ENCODE data around the gene TES.

TES gene

DNA sequence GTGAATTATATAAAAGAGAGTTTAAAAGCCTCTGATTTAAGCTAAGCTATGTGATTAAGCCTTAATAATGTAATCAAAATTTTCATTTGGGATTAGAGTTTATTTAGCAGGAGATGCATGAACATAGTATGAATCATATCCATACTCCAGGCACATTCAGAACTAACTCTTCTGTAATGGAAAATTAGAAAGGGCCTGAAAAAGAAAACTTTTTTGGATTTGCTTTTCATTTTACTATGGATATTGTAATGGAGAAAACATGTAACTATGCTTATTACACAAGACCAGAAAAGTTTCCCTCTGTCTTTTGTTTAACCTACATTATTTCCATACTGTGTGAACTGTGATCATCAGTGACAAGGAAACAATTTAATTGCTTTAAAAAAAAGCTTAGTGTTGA is 22.0 kb downstream of the TES start:
- Histone ChIP-seq H3K36me3 (ENCODE audit: insufficient read depth, low read length) (no peaks in the 10 kb centered on the region), H3K4me3 (ENCODE audit: low read length) (no peak overlapping the region), H3K27me3 (ENCODE audit: insufficient read depth, low read length) (no peaks in the 10 kb centered on the region), H3K4me1 (ENCODE audit: insufficient read depth, low read length) (peaks cover 23% of the 10 kb centered on the region), H3K9ac (ENCODE audit: low read depth, low read length) (no peak overlapping the region), H3K27ac (ENCODE audit: low read depth, low read length) (no peak overlapping the region), H3K9me3 (ENCODE audit: insufficient read depth, low read depth, low read length) (no peaks in the 10 kb centered on the region)

GRCh38 chr7:116232920-116233319 is 22.6 kb downstream of the TES start:
- Histone ChIP-seq H3K4me1 (ENCODE audit: insufficient read depth, low read length) (peaks cover 23% of the 10 kb centered on the region), H3K27ac (ENCODE audit: low read depth, low read length) (no peak overlapping the region), H3K4me3 (ENCODE audit: low read length) (no peak overlapping the region), H3K9ac (ENCODE audit: low read depth, low read length) (no peak overlapping the region), H3K9me3 (ENCODE audit: insufficient read depth, low read depth, low read length) (no peaks in the 10 kb centered on the region), H3K36me3 (ENCODE audit: insufficient read depth, low read length) (no peaks in the 10 kb centered on the region; the same call in 1 of the 2 replicates), H3K27me3 (ENCODE audit: insufficient read depth, low read length) (no peaks in the 10 kb centered on the region)
- 100% methylated on average over 1 of the region's 1 CpG for WGBS

DNA sequence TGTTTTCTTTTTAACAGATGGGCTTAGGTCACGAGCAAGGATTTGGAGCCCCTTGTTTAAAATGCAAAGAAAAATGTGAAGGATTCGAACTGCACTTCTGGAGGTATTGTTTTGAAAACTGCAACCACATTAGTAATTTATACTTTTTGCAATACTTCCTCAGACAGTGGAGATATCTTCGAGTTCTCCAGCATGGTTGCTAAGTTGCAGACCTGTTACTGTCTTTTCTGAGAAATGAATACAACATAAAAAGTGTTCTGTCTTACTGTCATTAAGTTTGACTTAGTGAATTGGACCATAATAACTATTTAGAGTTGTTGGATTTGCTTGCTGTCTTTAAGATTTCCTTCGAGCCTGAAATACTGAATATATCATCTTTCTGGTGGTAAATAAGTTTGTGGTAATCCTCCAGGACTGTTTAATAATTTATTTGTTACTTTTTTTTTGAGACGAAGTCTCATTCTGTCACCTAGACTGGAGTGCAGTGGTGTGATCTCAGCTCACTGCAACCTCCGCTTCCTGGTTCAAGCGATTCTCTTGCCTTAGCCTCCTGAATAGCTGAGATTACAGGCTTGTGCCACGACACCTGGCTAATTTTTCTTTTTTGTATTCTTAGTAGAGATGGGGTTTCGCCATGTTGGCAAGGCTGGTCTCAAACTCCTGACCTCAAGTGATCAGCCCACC is 24.3 kb downstream of the TES start:
- Histone ChIP-seq H3K27ac (ENCODE audit: low read depth, low read length) (no peak overlapping the region), H3K27me3 (ENCODE audit: insufficient read depth, low read length) (no peaks in the 10 kb centered on the region), H3K4me3 (ENCODE audit: low read length) (no peak overlapping the region), H3K9me3 (ENCODE audit: insufficient read depth, low read depth, low read length) (no peaks in the 10 kb centered on the region), H3K9ac (ENCODE audit: low read depth, low read length) (no peak overlapping the region), H3K36me3 (ENCODE audit: insufficient read depth, low read length) (no peaks in the 10 kb centered on the region; the same call in 1 of the 2 replicates), H3K4me1 (ENCODE audit: insufficient read depth, low read length) (peaks cover 23% of the 10 kb centered on the region)
- WGBS = 90% methylated on average over 8 of the region's 9 CpGs

DNA sequence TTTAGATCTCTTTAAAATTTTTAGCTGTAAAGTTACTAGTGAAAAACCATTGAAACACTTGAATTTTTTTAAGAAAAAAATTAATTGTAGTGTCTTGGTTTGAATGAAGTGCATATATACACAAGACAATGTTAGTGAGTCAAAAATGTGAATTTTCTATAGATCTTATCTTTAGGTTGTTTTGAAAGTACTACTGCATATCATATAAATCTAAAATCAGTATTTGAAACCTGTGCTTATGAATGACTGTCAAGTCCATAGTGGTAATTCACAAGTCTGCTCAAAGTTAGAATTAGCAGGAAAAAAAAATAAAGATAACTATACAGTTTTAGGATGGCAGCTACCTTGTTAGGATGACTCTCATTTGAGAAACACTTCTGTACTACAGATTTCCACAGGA is 25.0 kb downstream of the TES start:
- Histone ChIP-seq H3K36me3 (ENCODE audit: insufficient read depth, low read length) (no peaks in the 10 kb centered on the region; the same call in 1 of the 2 replicates), H3K27ac (ENCODE audit: low read depth, low read length) (no peak overlapping the region), H3K9me3 (ENCODE audit: insufficient read depth, low read depth, low read length) (no peaks in the 10 kb centered on the region), H3K4me3 (ENCODE audit: low read length) (no peak overlapping the region), H3K4me1 (ENCODE audit: insufficient read depth, low read length) (peaks cover 18% of the 10 kb centered on the region), H3K27me3 (ENCODE audit: insufficient read depth, low read length) (no peaks in the 10 kb centered on the region), H3K9ac (ENCODE audit: low read depth, low read length) (no peak overlapping the region)

DNA sequence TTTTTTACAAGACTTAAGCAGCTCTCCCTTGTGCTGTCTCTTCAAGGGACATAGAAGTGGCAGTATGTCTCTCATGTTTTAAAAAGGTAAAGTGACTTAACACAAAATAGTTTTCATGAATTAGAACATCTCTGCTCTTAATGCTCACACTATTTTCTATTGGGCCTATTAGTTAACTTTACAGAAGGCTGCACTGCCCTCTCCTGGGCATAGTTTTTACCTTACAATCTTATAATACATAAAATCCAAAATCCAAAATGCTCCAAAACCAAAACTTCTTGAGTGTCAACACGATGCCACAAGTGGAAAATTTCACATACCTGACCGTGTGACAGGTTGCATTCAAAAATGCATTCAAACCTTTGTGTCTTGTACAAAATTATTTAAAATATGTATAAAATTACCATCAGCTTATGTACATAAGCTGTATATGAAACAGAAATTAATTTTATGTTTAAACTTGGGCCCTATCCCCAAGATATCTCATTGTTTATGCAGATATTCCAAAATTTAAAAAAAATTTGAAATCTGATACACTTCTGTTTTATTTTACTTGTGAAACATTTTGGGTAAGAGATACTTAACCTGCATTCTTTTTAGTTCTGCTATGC is 25.8 kb downstream of the TES start:
- 71% methylated on average over 2 of the region's 2 CpGs for WGBS
- Histone ChIP-seq H3K27me3 (ENCODE audit: insufficient read depth, low read length) (no peaks in the 10 kb centered on the region), H3K27ac (ENCODE audit: low read depth, low read length) (no peak overlapping the region), H3K36me3 (ENCODE audit: insufficient read depth, low read length) (no peaks in the 10 kb centered on the region; the same call in 1 of the 2 replicates), H3K9me3 (ENCODE audit: insufficient read depth, low read depth, low read length) (no peaks in the 10 kb centered on the region), H3K9ac (ENCODE audit: low read depth, low read length) (no peak overlapping the region), H3K4me1 (ENCODE audit: insufficient read depth, low read length) (peaks cover 10% of the 10 kb centered on the region), H3K4me3 (ENCODE audit: low read length) (no peak overlapping the region)

DNA sequence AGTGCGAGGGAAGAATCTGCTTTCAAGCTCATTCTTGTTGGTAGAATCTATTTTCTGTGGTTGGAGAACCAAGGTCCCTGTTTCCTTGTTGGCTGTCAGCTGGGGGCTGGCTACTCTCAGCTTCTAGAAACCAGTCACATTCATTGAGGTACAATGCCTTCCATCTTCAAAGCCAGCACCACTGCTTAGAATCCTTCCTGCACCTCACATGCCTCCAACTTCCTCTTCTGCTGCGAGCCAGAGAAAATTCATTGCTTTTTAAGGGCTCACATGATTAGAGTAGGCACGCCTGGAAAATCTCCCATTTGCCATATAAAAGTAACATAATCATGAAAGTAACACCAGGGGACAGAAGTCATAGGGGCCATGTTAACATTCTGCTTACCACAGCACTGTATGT is 28.7 kb downstream of the TES start:
- no peak overlapping the region for H3K4me3 ChIP-seq (ENCODE audit: low read length)
- no peaks in the 10 kb centered on the region for H3K9me3 ChIP-seq (ENCODE audit: insufficient read depth, low read depth, low read length)
- H3K36me3 ChIP-seq (ENCODE audit: insufficient read depth, low read length) = peaks cover 9% of the 10 kb centered on the region; the same call in 1 of the 2 replicates
- no peak overlapping the region for H3K27ac ChIP-seq (ENCODE audit: low read depth, low read length)
- H3K9ac ChIP-seq (ENCODE audit: low read depth, low read length) = no peak overlapping the region
- WGBS = 92% methylated on average over 3 of the region's 3 CpGs
- no peaks in the 10 kb centered on the region for H3K27me3 ChIP-seq (ENCODE audit: insufficient read depth, low read length)
- H3K4me1 ChIP-seq (ENCODE audit: insufficient read depth, low read length) = no peaks in the 10 kb centered on the region

DNA sequence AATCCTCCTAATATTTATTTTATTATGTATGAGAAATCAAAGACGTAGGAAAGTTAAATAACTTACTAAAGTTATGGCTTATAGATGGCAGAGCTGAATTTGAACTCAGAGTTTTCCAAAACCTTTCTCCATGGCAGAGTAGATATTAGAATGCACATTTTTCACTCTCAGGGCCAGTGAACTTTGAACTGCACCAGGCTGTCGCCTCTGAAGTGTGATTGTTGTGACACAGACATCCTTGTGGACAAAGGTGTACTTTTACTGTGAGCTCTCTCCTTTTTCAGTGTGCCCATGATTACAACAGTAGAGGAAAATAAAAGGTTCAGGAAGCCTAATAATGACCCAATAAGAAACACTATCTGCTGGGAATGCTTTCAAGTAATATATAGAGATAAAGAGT is 29.1 kb downstream of the TES start:
- WGBS = 100% methylated on average over 1 of the region's 2 CpGs
- no peak overlapping the region for H3K4me3 ChIP-seq (ENCODE audit: low read length)
- H3K36me3 ChIP-seq (ENCODE audit: insufficient read depth, low read length) = peaks cover 11% of the 10 kb centered on the region; the same call in 1 of the 2 replicates
- no peak overlapping the region for H3K27ac ChIP-seq (ENCODE audit: low read depth, low read length)
- no peaks in the 10 kb centered on the region for H3K27me3 ChIP-seq (ENCODE audit: insufficient read depth, low read length)
- no peak overlapping the region for H3K9ac ChIP-seq (ENCODE audit: low read depth, low read length)
- no peaks in the 10 kb centered on the region for H3K4me1 ChIP-seq (ENCODE audit: insufficient read depth, low read length)
- peaks cover 2% of the 10 kb centered on the region for H3K9me3 ChIP-seq (ENCODE audit: insufficient read depth, low read depth, low read length)

GRCh38 chr7:116240024-116240668 is 29.8 kb downstream of the TES start:
- Histone ChIP-seq H3K9me3 (ENCODE audit: insufficient read depth, low read depth, low read length) (peaks cover 8% of the 10 kb centered on the region), H3K4me1 (ENCODE audit: insufficient read depth, low read length) (no peaks in the 10 kb centered on the region), H3K27me3 (ENCODE audit: insufficient read depth, low read length) (no peaks in the 10 kb centered on the region), H3K36me3 (ENCODE audit: insufficient read depth, low read length) (peaks cover 16% of the 10 kb centered on the region; the same call in 1 of the 2 replicates), H3K27ac (ENCODE audit: low read depth, low read length) (no peak overlapping the region), H3K9ac (ENCODE audit: low read depth, low read length) (no peak overlapping the region), H3K4me3 (ENCODE audit: low read length) (no peak overlapping the region)
- WGBS = 84% methylated on average over 1 of the region's 4 CpGs

DNA sequence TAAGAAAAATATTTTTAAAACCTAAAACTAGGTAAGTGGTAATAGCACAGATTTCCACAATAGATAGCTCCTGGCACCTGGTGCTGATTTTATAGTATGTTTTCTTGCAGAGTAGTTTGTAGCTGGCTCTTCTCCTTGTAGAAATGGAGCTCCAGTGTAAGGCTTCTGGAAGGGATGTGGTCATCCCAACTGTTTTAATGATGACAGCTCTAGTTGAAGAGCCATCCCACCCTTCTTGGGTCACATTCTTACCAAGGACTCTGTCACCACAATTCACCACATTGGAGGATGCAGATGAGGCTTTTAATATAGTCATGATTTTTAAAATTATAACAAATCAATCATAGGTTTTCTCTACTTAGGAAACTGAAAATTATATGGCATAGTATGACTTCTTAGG is 31.0 kb downstream of the TES start:
- peaks cover 20% of the 10 kb centered on the region; the same call in 1 of the 2 replicates for H3K36me3 ChIP-seq (ENCODE audit: insufficient read depth, low read length)
- peaks cover 8% of the 10 kb centered on the region for H3K9me3 ChIP-seq (ENCODE audit: insufficient read depth, low read depth, low read length)
- H3K9ac ChIP-seq (ENCODE audit: low read depth, low read length) = no peak overlapping the region
- no peak overlapping the region for H3K27ac ChIP-seq (ENCODE audit: low read depth, low read length)
- no peak overlapping the region for H3K4me3 ChIP-seq (ENCODE audit: low read length)
- no peaks in the 10 kb centered on the region for H3K27me3 ChIP-seq (ENCODE audit: insufficient read depth, low read length)
- no peaks in the 10 kb centered on the region for H3K4me1 ChIP-seq (ENCODE audit: insufficient read depth, low read length)

DNA sequence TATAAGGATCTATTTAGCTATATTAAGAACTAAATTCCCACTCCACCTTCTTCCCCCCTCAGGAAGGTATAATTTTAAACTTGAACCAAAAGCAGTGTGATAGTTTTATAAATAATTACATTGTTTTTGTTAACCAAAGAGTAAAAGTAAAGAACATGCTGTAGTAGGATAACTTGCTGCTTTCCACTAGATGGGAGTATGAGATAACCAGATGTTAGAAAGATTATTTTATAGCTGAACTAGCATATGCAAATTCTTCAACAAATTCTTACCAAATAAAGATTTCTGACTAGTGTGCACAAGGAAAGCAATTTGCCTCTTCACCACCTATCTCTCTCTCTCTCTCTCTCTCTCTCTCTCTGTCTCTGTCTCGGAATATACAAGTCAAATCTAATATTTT is 31.8 kb downstream of the TES start:
- WGBS = no CpG with 5 or more reads among the region's 1 CpG

GRCh38 chr7:116242759-116243158 is 32.4 kb downstream of the TES start:
- Histone ChIP-seq H3K4me1 (ENCODE audit: insufficient read depth, low read length) (no peaks in the 10 kb centered on the region), H3K27me3 (ENCODE audit: insufficient read depth, low read length) (no peaks in the 10 kb centered on the region), H3K4me3 (ENCODE audit: low read length) (no peak overlapping the region), H3K36me3 (ENCODE audit: insufficient read depth, low read length) (peaks cover 20% of the 10 kb centered on the region; the same call in 1 of the 2 replicates), H3K27ac (ENCODE audit: low read depth, low read length) (no peak overlapping the region), H3K9ac (ENCODE audit: low read depth, low read length) (no peak overlapping the region), H3K9me3 (ENCODE audit: insufficient read depth, low read depth, low read length) (peaks cover 8% of the 10 kb centered on the region)

More for the DNA sequence above, 31.8 kb downstream of the TES start:
- Histone ChIP-seq H3K4me1 (ENCODE audit: insufficient read depth, low read length) (no peaks in the 10 kb centered on the region), H3K36me3 (ENCODE audit: insufficient read depth, low read length) (peaks cover 20% of the 10 kb centered on the region; the same call in 1 of the 2 replicates), H3K27me3 (ENCODE audit: insufficient read depth, low read length) (no peaks in the 10 kb centered on the region), H3K27ac (ENCODE audit: low read depth, low read length) (no peak overlapping the region), H3K9ac (ENCODE audit: low read depth, low read length) (no peak overlapping the region), H3K4me3 (ENCODE audit: low read length) (no peak overlapping the region), H3K9me3 (ENCODE audit: insufficient read depth, low read depth, low read length) (peaks cover 8% of the 10 kb centered on the region)

Data from HUES64 (cell line).